Activated CD4-positive, CD25-positive, alpha-beta regulatory T cell treated with anti-CD3 and anti-CD28 coated beads, Interleukin-2, amount 50 U/mL, for 16 hours (primary cell): ENCODE measurements around the gene ANXA2.
"Not testable (repeated sequence)": the region's sequence is repeated elsewhere in the genome, so short reads cannot be mapped to it uniquely, and the experiment has no call there.

Source experiments
- DNase-seq: peaks from one replicate; pipeline ENCODE4 v3.0.0-alpha.2; 2020; ENCODE audit warnings: low read depth, low spot score

The ANXA2 gene

GRCh38 chr15:60397772-60398445 lies at the start of gene ANXA2:
Gene ANXA2, minus strand, starts transcription at chr15:60397986. Its CDS starts 11,911 bp downstream, at chr15:60386075.
- peak; percentile 58 for DNase-seq

DNA sequence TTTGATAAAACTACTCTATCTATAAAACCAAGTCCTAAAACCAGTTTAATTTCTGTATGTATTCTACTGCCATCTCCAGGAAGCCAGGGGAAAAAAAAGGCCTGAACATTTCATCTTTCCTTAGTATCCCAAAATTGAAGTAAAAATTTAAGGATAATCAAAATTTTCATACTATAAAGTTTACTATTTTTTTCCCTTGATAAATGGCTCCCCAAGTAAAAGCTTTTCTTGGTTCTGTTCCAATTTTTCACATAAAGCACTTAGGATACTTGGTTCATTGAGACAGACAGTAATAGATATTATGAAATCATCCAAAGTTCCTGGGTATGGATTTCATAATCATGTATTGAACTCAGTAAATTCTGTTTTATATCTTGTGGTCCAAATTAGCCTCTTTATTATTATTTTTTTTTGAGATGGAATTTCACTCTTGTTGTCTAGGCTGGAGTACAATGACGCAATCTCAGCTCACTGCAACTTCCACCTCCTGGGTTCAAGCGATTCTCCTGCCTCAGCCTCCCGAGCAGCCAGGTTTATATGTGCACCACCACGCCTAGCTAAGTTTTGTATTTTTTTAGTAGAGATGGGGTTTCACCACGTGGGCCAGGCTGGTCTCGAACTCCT lies 46.6 kb upstream of the ANXA2 start:
- DNase-seq: no peak

GRCh38 chr15:60442763-60443162 lies 45.0 kb upstream of the ANXA2 start:
- no peak for DNase-seq

DNA sequence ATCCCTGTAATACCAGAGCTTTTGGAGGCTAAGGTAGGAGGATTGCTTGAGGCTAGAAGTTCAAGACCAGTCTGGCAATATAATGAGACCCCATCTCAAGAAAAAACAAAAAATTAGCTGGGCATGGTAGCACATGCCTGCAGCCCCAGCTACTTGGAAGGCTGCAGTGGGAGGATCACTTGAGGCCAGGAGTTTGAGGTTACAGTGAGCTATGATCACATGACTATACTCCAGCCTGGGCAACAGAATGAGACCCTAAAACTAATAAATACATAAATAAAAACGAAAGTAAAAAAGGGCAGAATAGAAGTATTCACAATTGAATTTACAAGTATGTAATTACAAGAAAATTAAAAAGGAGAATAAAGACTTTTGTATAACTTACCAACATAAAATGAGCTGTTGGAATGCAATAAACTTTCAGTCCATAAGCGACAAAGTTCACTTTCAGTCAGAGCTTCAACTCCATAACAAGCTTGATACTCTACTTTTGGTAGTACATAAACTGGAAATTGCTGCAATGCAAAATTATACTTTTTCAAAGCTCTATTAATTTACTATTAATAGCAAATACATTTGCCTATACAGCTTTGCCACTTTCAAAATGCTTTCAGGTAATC lies 44.4 kb upstream of the ANXA2 start:
- DNase-seq: no peak

- no peak for DNase-seq
These were observed 43.5 kb upstream of the ANXA2 start for GRCh38 chr15:60441331-60441730.

- no peak for DNase-seq
These were observed 40.9 kb upstream of the ANXA2 start for GRCh38 chr15:60438646-60439045.

DNA sequence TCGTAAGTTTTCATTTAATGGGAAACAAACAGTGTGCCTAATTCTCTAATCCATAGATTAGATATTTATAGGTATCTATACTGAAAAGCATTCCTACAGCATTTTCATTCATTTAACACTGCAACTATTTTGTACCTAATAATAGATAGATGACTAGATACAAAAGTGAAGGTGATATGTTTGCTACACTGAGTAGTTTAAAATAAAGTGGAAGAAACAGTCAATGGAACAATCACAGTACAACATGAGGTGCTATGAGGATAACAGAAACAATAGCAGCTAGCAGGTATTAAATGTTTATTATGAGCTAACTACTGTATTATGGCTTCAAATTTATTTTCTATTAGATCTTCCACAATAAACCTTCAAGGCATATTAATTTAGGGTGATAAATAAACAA lies 31.1 kb upstream of the ANXA2 start:
- no peak for DNase-seq

DNA sequence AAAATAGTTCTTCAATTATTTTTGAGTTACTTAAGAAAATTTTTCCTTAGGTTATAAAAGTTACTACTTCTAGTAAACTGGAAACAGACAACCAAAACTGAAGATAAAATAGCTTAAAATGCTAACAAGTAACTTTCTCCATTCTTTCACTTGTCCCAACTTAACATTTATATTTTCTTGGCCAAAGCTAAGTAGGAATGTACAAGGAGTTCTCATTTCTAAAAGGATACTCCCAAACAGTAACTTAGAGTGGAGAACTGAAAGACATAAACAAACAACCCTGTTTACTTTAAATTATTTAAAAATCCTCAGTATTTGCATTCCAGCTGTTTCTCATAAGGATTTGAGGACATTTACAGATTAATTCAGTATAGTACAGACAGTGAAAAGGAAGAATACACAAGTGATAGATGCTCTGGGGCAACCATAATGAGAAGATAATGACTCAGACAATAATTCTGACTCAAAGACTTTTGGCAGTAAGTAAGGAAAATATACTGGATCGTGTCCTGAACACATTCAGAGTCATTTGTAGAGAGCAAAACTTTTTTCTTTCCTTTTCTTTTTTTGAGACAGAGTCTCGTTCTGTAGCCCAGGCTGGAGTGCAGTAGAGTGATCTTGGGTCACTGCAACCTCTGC lies 29.2 kb upstream of the ANXA2 start:
- DNase-seq: no peak

GRCh38 chr15:60425461-60425860 lies 27.7 kb upstream of the ANXA2 start:
- DNase-seq: no peak

DNA sequence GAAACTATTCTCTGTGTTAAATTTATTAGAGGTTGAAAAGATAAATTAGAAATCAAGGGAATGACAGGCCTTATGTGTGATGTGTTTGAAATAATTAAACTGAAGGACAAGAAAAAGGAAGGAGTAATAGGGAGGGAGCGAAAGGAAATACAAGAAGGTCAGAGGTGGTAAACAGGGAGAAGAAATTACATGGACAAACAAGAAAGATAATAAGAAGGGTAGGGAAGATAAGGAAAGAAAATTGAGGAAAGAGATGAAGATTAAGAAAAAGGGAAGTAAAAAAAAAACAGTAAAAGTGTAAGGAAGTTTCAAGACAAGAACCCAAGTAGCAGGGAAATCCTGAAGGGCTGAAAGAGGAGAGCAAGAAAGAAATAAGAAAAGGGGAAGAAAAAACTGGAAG lies 26.2 kb upstream of the ANXA2 start:
- DNase-seq: no peak

- DNase-seq: no peak
These were observed 25.8 kb upstream of the ANXA2 start for GRCh38 chr15:60423537-60423936.

- no peak for DNase-seq
These were observed 23.8 kb upstream of the ANXA2 start for GRCh38 chr15:60421544-60421943.

GRCh38 chr15:60420203-60420716 lies 22.5 kb upstream of the ANXA2 start:
- no peak for DNase-seq

DNA sequence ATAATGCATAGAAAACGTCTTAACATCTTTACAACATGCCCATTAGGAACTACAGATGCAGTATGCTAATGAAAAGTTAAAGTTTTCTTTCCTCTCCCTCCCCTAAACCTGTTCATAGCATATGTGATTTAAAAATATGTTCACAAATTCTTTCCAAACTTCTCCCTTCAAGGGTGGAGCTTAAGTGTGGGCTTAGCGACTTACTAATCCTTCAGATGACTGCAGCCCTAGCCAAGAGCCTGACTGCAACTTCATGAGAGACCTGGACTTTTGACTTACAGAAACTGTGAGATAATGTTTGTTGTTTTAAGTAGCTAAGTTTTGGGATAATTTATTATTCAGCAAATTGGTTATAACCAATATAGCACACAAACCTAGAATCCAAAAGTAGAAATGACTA lies 22.0 kb upstream of the ANXA2 start:
- no peak for DNase-seq

GRCh38 chr15:60418096-60418495 lies 20.3 kb upstream of the ANXA2 start:
- no peak for DNase-seq

GRCh38 chr15:60417112-60417511 lies 19.3 kb upstream of the ANXA2 start:
- DNase-seq: no peak

DNA sequence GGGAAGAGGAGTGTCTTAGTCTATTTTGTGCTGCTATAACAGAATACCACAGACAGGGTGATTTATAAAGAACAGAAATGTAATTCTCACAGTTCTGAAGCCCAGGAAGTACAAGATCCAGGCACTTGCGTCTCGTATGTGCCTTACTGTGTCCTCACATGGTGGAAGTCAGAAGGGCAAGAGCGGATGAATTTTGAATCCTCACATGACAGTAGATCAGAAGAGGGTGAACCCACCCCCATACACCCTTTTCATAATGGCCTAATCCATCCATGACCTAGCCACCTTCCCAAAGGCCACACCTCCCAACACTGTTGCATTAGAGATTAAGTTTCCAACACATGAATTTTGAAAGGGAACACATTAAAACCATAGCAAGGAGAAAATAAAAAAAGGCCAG lies 18.7 kb upstream of the ANXA2 start:
- no peak for DNase-seq

GRCh38 chr15:60414016-60414682 lies 16.4 kb upstream of the ANXA2 start:
- DNase-seq: no peak

DNA sequence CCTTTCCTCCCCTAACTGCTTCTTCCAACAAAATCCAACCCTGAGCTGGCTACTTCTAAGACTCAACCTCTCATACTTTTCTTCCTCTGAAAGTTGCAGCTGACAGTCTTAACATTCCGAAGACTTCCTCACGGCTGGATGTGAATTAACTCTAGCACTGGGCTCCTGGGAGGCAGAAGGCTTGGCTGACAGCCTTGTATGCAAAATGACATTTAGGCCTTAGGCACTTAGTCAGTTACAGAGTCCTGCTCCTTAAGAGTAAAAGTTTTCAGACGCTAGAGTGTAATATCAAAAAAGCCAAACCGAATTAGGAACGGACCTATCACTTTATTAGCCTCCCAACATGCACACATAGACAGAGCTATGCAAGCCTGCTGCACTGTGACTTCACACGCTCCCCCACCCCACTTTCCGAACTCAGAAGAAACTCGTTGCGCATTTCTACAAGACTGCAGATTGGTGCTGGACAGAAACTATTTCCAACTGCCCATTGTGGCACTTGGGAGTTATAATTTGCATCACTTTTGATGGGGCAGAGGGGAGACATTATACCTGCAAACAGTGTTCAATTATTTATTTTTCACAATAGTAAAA lies 15.5 kb upstream of the ANXA2 start:
- no peak for DNase-seq

DNA sequence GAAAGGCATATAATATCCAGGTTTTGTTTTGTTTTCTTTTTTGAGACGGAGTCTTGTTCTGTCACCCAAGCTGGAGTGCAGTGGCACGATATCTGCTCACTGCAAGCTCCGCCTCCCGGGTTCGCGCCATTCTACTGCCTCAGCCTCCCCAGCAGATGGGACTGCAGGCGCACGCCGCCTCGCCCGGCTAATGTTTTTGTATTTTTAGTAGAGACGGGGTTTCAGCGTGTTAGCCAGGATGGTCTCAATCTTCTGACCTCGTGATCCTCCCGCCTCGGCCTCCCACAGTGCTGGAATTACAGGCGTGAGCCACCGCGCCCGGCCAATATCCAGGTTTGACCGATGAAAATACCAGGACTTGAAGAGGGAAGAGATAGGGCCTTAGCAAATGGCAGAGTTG lies 15.0 kb upstream of the ANXA2 start:
- DNase-seq: not testable (repeated sequence)

DNA sequence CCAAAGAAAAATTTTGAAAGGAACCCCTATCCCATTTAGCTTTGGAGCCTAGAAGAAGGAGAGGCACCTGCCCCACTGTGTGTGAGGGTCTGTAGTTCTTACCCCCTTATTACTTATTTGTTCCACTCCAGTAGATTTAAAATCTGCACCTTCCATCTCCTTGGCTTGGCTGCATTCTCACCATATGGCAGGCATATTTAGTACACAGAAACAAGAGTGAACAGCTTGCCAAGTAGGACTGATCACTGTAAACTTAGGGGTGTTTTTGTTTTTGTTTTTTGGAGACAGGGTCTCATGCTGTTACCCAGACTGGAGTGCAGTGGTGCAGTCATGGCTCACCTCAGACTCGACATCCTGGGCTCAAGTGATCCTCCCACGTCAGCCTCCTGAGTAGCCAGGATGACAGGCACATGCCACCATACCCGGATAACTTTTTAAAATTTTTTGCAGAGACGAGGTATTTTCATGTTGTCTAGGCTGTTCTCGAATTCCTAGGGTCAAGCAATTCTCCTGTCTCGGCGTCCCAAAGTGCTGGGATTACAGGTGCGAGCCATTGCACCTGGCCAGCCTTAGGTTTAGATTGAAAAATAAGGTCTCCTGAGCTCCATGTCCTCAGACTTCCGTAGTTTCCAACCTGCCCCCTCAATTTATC lies 14.1 kb upstream of the ANXA2 start:
- no peak for DNase-seq
